SK-N-SH (cell line): ENCODE measurements around the gene ZRANB3.

Experiments
- POLR2AphosphoS5 ChIP-seq: IDR thresholded peaks from 2 replicates; pipeline ENCODE4 v1.6.1; 2012; ENCODE audit warnings: low read depth, low read length
- SMC3 ChIP-seq: IDR thresholded peaks from 2 replicates; pipeline ENCODE4 v1.6.1; 2012; ENCODE audit warnings: low read depth, low read length, improper control_type of control experiment
- TF ChIP-seq, protein P1 (sequence below): fragments of 200-600 bp; sonication (generic); IDR thresholded peaks from 2 replicates; pipeline ENCODE4 v1.6.1; 2017; ENCODE audit warnings: antibody characterized with exemption, mild to moderate bottlenecking, moderate library complexity
- TF ChIP-seq, protein P2 (sequence below): IDR thresholded peaks from 2 replicates; pipeline ENCODE4 v1.4.0; 2012; ENCODE audit warnings: low read depth

DNA sequence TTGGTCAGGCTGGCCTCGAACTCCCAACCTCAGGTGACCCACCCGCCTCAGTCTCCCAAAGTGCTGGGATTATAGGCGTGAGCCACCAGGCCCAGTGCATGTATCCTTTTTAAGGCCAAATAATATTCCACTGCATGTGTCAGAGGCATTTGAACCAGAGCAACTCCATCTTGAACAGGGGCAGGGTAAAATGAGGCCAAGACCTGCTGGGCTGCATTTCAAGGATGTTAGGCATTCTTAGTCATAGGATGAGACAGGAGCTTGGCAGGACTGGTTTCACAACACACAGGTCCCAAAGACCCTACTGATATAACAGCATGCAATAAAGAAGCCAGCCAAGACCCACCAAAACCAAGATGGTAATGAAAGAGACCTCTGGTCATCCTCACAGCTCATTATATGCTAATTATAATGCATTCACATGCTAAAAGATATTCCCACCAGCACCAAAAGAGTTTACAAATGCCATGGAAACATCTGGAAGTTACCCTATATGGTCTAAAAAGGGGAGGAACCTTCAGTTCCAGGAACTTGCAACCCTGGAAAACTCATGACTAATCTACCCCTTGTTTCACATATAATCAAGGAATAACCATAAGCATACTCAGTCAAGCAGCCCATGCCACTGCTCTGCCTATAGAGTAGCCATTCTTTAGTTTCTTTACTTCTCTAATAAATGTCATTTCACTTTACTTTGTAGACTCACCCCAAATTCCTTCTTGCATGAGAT, 274.3 kb downstream of the ZRANB3 start:
- TF ChIP-seq, protein P1, sequence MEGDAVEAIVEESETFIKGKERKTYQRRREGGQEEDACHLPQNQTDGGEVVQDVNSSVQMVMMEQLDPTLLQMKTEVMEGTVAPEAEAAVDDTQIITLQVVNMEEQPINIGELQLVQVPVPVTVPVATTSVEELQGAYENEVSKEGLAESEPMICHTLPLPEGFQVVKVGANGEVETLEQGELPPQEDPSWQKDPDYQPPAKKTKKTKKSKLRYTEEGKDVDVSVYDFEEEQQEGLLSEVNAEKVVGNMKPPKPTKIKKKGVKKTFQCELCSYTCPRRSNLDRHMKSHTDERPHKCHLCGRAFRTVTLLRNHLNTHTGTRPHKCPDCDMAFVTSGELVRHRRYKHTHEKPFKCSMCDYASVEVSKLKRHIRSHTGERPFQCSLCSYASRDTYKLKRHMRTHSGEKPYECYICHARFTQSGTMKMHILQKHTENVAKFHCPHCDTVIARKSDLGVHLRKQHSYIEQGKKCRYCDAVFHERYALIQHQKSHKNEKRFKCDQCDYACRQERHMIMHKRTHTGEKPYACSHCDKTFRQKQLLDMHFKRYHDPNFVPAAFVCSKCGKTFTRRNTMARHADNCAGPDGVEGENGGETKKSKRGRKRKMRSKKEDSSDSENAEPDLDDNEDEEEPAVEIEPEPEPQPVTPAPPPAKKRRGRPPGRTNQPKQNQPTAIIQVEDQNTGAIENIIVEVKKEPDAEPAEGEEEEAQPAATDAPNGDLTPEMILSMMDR: no peak
- no peak for TF ChIP-seq SMC3
- TF ChIP-seq POLR2AphosphoS5: no peak
- TF ChIP-seq, protein P2, sequence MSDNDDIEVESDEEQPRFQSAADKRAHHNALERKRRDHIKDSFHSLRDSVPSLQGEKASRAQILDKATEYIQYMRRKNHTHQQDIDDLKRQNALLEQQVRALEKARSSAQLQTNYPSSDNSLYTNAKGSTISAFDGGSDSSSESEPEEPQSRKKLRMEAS: no peak
